ENCODE data around the gene SEC22B. TPM values are rescaled to one million over a fixed set of nuclear protein-coding genes. Genes with fewer than 3 reads are reported as not detected.
A peak's percentile ranks its signal among the peaks of the same experiment; 100 is the strongest.
"Not testable (repeated sequence)": the region's sequence is repeated elsewhere in the genome, so short reads cannot be mapped to it uniquely, and the experiment has no call there.

The SEC22B gene
- total RNA-seq, 1 donor from 2014 or later = 28.4 TPM

DNA sequence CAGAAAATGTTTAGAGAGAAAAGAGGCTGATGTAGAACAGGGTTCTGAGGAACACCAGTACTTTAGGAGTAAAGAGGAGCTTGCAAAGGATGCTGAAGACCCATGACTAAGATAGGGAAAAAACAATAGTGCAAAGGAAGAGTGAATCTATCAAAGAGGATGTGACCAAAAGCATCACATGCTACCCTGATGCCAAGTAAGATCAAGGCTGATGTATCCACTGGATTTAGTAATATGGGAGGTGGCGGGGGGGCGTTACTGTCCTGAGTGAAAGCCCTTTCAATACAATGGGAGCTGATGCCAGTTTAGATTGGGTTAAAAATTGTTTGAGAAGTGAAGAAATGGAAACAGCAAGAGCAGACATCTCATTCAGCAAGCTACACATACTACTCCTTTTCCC lies 32.2 kb downstream of the SEC22B start:
- not testable (repeated sequence) for H3K27me3 Mint-ChIP-seq (ENCODE audit: unreplicated experiment); H3K9me3 Mint-ChIP-seq (ENCODE audit: unreplicated experiment); H3K27ac Mint-ChIP-seq (ENCODE audit: unreplicated experiment); H3K36me3 Mint-ChIP-seq (ENCODE audit: unreplicated experiment); H3K4me1 Mint-ChIP-seq (ENCODE audit: low read depth, unreplicated experiment); H3K4me3 Mint-ChIP-seq (ENCODE audit: unreplicated experiment); DNase-seq

DNA sequence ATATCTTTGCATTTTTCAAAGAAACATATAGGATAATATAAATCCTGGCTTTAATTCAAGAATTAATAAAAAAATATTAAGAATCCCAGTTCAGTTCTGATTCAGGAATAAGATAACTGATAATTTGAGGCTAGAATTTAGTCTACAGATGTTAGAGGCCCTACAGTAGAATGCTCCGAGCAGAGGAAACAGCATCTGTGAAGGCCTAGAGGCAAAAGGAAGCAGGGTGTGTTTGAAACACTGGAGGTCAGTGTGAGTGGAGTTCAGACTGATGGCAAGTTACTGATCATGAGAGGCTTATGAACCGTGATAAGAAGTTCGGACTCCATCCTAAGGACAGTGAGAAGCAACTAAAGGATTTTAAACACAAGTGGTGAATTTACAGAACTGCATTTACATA lies 33.0 kb downstream of the SEC22B start:
- not testable (repeated sequence) for H3K4me1 Mint-ChIP-seq (ENCODE audit: low read depth, unreplicated experiment); H3K4me3 Mint-ChIP-seq (ENCODE audit: unreplicated experiment); H3K9me3 Mint-ChIP-seq (ENCODE audit: unreplicated experiment); DNase-seq; H3K27me3 Mint-ChIP-seq (ENCODE audit: unreplicated experiment); H3K36me3 Mint-ChIP-seq (ENCODE audit: unreplicated experiment); H3K27ac Mint-ChIP-seq (ENCODE audit: unreplicated experiment)

DNA sequence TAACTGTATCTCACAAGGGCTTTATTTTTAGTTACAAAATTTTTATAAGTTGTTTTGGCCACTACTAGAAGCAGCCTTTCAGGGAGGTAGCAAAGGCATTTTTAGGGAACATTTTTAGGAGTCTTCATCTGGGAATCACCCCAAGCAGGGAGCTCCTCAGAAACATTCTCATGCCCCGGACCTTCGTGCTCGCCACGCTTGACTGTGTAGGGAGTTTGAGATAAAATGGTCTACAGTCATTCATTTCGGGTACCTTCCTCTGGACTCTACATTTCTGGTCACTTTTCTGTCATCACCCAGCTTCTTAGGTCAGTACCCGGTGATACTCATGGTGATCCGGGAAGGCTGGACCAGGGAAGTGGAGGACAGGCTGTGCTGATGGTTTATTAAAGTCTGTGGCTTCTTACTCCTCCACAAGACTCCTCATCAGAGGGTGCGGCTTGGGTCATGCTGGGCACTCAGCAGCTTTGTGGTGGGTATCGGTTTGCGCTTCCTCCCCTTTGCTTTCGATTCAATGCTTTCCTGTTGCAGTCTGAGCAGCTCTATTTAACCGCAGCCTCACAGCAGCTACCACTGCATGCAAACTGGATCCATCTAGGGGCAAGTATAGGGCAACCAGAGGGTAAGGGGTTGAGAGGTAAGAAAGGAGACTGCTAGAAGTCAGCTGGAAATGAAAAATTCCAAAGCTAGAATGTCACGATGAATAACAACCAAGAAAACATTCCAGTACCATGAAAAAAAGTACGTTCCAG lies 33.6 kb downstream of the SEC22B start:
- not testable (repeated sequence) for H3K4me3 Mint-ChIP-seq (ENCODE audit: unreplicated experiment); H3K4me1 Mint-ChIP-seq (ENCODE audit: low read depth, unreplicated experiment); H3K27me3 Mint-ChIP-seq (ENCODE audit: unreplicated experiment); H3K27ac Mint-ChIP-seq (ENCODE audit: unreplicated experiment); H3K9me3 Mint-ChIP-seq (ENCODE audit: unreplicated experiment); DNase-seq; H3K36me3 Mint-ChIP-seq (ENCODE audit: unreplicated experiment)

DNA sequence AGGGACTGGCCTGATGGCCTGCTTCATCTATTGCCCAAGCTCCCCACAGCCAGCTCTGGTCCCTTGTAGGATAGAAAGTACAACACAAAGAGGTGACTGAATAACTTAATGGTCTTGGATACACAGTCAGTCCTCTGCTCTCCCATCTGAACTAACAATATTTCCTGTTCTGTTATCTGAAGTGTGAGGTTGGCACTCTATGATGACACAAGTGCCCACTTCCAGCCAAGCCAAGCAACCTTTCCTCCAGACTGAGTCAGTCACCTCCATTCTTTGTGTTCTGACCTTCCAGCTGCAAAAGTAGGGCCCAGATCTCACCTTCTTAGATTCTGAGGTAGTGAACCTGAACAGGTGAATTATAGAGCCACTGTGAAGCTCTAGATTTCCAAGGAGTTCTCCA lies 34.5 kb downstream of the SEC22B start:
- H3K4me1 Mint-ChIP-seq (ENCODE audit: low read depth, unreplicated experiment); H3K27ac Mint-ChIP-seq (ENCODE audit: unreplicated experiment); DNase-seq; H3K4me3 Mint-ChIP-seq (ENCODE audit: unreplicated experiment); H3K36me3 Mint-ChIP-seq (ENCODE audit: unreplicated experiment); H3K27me3 Mint-ChIP-seq (ENCODE audit: unreplicated experiment); H3K9me3 Mint-ChIP-seq (ENCODE audit: unreplicated experiment): not testable (repeated sequence)

DNA sequence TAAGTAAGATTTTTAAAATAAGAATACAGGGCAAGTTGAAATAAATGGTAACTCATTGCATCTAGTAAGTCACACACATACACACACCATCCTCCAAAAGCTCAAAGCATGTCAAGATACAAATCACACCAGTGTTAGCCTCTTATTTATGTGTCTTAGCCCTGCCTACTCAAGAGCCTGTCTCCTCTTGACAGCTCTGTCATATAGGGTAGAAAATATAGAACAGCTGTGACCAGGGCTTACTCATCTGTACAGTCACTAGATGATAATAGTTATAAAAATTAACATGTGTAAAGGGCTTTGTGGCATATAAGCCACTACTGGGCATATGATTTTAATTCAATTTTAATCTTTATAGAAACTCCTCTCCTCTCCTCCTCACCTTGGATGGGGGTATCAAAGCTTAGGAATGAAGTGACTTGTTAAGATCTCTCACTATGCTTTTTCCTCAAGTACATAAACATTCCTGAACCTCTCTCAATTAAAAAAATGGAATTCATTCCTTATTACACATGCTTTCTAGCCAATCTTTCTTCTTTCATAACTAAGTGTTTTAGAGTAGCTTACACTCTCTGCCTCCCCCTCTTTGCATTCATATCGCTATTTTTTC lies 35.6 kb downstream of the SEC22B start:
- H3K4me1 Mint-ChIP-seq (ENCODE audit: low read depth, unreplicated experiment); DNase-seq; H3K36me3 Mint-ChIP-seq (ENCODE audit: unreplicated experiment); H3K9me3 Mint-ChIP-seq (ENCODE audit: unreplicated experiment); H3K27ac Mint-ChIP-seq (ENCODE audit: unreplicated experiment); H3K27me3 Mint-ChIP-seq (ENCODE audit: unreplicated experiment); H3K4me3 Mint-ChIP-seq (ENCODE audit: unreplicated experiment): not testable (repeated sequence)

DNA sequence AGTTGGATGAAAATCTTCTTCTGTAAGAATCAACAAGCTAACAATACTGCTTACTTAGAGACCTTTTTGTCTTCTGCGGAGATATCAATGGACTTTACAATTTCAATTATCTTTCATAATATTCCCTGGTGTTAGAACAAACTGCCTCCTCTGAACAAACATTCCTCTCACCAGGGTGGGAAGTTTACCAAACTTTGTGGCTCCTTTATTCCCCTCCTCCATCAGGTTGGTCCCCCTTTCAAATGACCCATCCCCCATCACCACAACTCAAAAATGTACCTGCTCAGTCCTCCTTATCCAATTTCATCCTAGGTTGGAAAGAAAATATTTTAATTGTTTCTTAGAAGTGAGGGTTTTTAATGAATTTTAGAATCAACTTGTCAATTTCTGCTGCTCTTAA lies 40.2 kb downstream of the SEC22B start:
- H3K27me3 Mint-ChIP-seq (ENCODE audit: unreplicated experiment); H3K36me3 Mint-ChIP-seq (ENCODE audit: unreplicated experiment); H3K9me3 Mint-ChIP-seq (ENCODE audit: unreplicated experiment); H3K4me3 Mint-ChIP-seq (ENCODE audit: unreplicated experiment); DNase-seq; H3K27ac Mint-ChIP-seq (ENCODE audit: unreplicated experiment); H3K4me1 Mint-ChIP-seq (ENCODE audit: low read depth, unreplicated experiment): not testable (repeated sequence)

DNA sequence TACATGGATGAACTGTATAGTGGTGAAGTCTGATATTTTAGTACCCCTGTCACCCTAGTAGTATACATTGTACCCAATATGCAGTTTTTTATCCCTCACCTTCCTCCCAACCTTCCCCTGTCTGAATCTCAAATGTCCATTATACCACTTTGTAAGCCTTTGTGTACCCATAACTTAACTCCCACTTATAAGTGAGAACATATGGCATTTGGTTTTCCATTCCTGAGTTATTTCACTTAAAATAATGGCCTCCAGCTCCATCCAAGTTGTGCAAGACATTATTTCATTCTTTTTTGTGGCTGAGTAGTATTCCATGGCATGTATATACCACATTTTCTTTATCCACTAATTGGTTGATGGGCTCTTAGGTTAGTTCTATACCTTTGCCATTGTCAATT lies 42.4 kb downstream of the SEC22B start:
- DNase-seq; H3K9me3 Mint-ChIP-seq (ENCODE audit: unreplicated experiment); H3K4me3 Mint-ChIP-seq (ENCODE audit: unreplicated experiment); H3K4me1 Mint-ChIP-seq (ENCODE audit: low read depth, unreplicated experiment); H3K27ac Mint-ChIP-seq (ENCODE audit: unreplicated experiment); H3K27me3 Mint-ChIP-seq (ENCODE audit: unreplicated experiment); H3K36me3 Mint-ChIP-seq (ENCODE audit: unreplicated experiment): not testable (repeated sequence)

DNA sequence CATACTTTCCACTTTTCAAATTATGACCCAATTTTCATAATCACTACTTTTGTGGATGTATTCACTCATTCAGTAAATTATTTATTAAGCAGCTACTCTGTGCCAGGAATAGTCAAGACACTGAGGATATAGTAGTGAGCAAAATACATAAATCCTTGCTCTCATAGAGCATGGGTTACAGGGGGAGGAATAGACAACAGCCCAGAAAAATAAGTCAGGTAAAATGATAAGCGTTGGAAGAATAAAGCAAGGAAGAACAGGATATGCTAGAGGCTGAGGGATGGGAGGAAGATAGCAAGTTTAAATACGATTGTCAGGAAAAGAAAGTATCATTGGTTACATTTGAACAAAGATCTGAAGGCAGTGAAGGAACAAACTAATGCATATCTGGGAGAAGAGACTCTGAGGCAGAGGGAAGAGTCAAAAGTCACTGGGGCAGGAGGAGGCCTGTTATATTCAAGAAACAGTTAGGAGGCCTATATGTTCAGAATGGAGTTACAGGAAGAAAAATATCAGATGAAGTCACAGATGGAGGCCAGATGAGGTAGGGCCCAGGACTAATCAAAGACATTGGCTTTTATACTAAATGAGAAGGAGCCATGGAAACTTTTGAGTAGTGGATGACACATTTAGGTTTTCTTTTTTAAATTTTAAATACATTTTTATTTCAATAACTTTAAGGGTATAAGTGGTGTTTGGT lies 42.9 kb downstream of the SEC22B start:
- no peak for DNase-seq
- Mint-ChIP-seq H3K9me3 (ENCODE audit: unreplicated experiment) (no peaks in the 10 kb centered on the region), H3K27ac (ENCODE audit: unreplicated experiment) (no peak overlapping the region), H3K27me3 (ENCODE audit: unreplicated experiment) (no peaks in the 10 kb centered on the region), H3K4me3 (ENCODE audit: unreplicated experiment) (no peak overlapping the region), H3K36me3 (ENCODE audit: unreplicated experiment) (no peaks in the 10 kb centered on the region), H3K4me1 (ENCODE audit: low read depth, unreplicated experiment) (no peaks in the 10 kb centered on the region)
- TF ChIP-seq, protein P1, sequence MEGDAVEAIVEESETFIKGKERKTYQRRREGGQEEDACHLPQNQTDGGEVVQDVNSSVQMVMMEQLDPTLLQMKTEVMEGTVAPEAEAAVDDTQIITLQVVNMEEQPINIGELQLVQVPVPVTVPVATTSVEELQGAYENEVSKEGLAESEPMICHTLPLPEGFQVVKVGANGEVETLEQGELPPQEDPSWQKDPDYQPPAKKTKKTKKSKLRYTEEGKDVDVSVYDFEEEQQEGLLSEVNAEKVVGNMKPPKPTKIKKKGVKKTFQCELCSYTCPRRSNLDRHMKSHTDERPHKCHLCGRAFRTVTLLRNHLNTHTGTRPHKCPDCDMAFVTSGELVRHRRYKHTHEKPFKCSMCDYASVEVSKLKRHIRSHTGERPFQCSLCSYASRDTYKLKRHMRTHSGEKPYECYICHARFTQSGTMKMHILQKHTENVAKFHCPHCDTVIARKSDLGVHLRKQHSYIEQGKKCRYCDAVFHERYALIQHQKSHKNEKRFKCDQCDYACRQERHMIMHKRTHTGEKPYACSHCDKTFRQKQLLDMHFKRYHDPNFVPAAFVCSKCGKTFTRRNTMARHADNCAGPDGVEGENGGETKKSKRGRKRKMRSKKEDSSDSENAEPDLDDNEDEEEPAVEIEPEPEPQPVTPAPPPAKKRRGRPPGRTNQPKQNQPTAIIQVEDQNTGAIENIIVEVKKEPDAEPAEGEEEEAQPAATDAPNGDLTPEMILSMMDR (IDR thresholded peaks at IDR 0.05; ENCODE audit: partially characterized antibody, unreplicated experiment) = no peak

DNA sequence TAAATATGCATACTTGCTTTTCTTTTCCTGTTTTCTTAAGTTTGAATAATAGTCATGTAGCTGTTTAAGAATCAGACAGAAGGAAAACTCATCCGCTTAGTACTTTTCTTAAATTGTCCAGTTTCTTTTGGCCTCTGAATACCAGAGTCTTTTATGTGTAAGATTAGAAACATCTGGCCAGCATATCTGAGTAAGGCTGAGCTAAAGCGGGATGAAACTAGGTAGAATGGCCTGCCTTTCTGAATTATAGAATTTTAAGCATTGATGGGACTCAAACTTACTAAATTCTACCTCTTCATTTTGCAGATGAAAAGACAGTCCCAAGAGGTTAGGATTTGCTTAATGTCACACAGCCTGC lies 43.9 kb downstream of the SEC22B start:
- not testable (repeated sequence) for H3K27ac Mint-ChIP-seq (ENCODE audit: unreplicated experiment); H3K27me3 Mint-ChIP-seq (ENCODE audit: unreplicated experiment); H3K36me3 Mint-ChIP-seq (ENCODE audit: unreplicated experiment); DNase-seq; H3K4me3 Mint-ChIP-seq (ENCODE audit: unreplicated experiment); H3K9me3 Mint-ChIP-seq (ENCODE audit: unreplicated experiment); H3K4me1 Mint-ChIP-seq (ENCODE audit: low read depth, unreplicated experiment)

DNA sequence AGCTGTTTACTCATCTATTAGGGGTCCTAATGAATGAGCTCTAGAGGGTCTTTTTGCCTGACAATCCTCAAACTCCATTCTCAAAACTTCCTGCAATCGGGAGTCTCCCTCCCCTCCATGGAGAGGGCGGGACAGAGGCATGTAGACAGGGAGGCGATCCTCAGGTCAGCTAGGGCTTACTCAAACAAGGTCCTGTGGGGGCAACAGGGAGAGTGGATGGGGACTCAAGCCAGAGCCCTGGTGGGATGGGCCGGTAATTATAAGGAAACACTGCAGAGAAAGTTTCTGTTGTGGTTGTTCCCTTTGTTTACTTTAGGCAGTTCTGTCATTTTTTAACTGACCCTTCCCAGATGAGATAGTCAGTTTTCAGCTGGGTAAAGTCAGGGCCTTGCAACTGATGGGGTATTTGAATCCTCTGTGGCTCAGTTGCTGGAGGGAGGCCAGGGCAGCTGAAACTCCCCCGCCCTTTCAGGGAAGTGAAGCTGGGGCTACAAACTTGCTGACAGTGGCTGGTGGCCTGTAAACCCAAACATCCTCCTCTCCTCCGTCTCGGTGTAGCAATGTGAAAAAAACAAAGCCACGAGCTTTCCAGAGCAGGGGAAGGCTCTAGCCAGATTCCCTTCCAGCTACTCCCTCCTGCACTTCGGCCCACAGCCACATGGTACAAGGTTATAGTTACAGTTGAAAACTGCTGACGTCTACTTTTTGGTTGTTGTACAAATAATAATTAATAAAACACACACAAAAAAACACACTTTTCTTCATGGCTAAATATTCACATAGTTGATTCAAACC lies 44.5 kb downstream of the SEC22B start:
- not testable (repeated sequence) for H3K4me1 Mint-ChIP-seq (ENCODE audit: low read depth, unreplicated experiment); H3K27me3 Mint-ChIP-seq (ENCODE audit: unreplicated experiment); H3K36me3 Mint-ChIP-seq (ENCODE audit: unreplicated experiment); H3K9me3 Mint-ChIP-seq (ENCODE audit: unreplicated experiment); H3K4me3 Mint-ChIP-seq (ENCODE audit: unreplicated experiment); H3K27ac Mint-ChIP-seq (ENCODE audit: unreplicated experiment)
- peak; percentile 12 for DNase-seq

DNA sequence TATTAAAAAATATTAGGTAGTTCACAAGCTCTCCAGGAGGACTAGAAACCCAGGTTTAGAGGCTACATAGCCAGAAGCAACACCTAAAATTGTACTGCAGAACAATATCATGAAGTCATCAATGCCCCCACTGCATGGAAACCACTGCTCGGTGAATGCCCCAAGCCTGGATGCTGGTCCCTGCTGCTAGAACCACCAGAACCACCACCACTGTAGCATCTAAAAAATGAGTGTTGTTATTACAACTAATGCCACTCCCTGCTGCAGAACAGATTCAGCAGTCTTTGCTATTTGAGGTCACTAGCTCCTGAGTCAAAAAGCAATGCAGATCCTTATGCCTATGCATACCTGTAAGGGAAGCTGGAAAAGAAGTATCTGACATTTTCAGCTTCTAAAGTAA lies 48.4 kb downstream of the SEC22B start:
- H3K36me3 Mint-ChIP-seq (ENCODE audit: unreplicated experiment); H3K4me3 Mint-ChIP-seq (ENCODE audit: unreplicated experiment); H3K27me3 Mint-ChIP-seq (ENCODE audit: unreplicated experiment): not testable (repeated sequence)

More for the DNA sequence above, 48.4 kb downstream of the SEC22B start:
- not testable (repeated sequence) for H3K4me1 Mint-ChIP-seq (ENCODE audit: low read depth, unreplicated experiment); H3K27ac Mint-ChIP-seq (ENCODE audit: unreplicated experiment); H3K9me3 Mint-ChIP-seq (ENCODE audit: unreplicated experiment); DNase-seq

All from glutamatergic neuron (in vitro differentiated cells).